Osteoblast (primary cell): ENCODE measurements around the gene CYP46A1. TPM values are rescaled to one million over a fixed set of nuclear protein-coding genes. Genes with fewer than 3 reads are reported as not detected.

Experiments
- DNase-seq: peaks from one replicate; pipeline ENCODE4 v3.0.0; 2011; ENCODE audit warnings: low spot score, mixed read lengths; ENCODE audit not compliant: insufficient read length; ENCODE audit errors: missing footprints
- H2AFZ ChIP-seq: 2 replicates; pipeline ENCODE4 v1.6.0; 2011; ENCODE audit warnings: mild to moderate bottlenecking, low read length
- H3K27ac ChIP-seq: 2 replicates; pipeline ENCODE4 v1.5.1; 2011; ENCODE audit warnings: mild to moderate bottlenecking, low read depth, low read length, moderate library complexity
- H3K27me3 ChIP-seq: 2 replicates; pipeline ENCODE4 v1.6.0; 2012; ENCODE audit warnings: mild to moderate bottlenecking, control low read depth, inconsistent platforms, low read length, moderate library complexity; ENCODE audit not compliant: insufficient read depth
- H3K36me3 ChIP-seq: 2 replicates; pipeline ENCODE4 v1.5.1; 2011; ENCODE audit warnings: mild to moderate bottlenecking, low read length, control low read depth, moderate library complexity; ENCODE audit not compliant: insufficient read depth
- H3K4me1 ChIP-seq: 2 replicates; pipeline ENCODE4 v1.5.1; 2011; ENCODE audit warnings: mild to moderate bottlenecking, low read length, control low read depth, moderate library complexity; ENCODE audit not compliant: insufficient read depth
- H3K4me2 ChIP-seq: 2 replicates; pipeline ENCODE4 v1.6.0; 2011; ENCODE audit warnings: mild to moderate bottlenecking, low read length; ENCODE audit not compliant: insufficient read depth
- H3K4me3 ChIP-seq: fragments of 200-600 bp; sonication (generic); 3 replicates; pipeline ENCODE4 v1.5.1; 2012; ENCODE audit warnings: mild to moderate bottlenecking, low read length, inconsistent platforms; ENCODE audit not compliant: insufficient read depth
- H3K79me2 ChIP-seq: 2 replicates; pipeline ENCODE4 v1.6.0; 2012; ENCODE audit warnings: mild to moderate bottlenecking, low read length, control low read depth, inconsistent platforms; ENCODE audit not compliant: insufficient read depth
- H3K9me3 ChIP-seq: 2 replicates; pipeline ENCODE4 v1.5.1; 2011; ENCODE audit warnings: low read depth, low read length, control low read depth
- H4K20me1 ChIP-seq: 2 replicates; pipeline ENCODE4 v1.6.0; 2012; ENCODE audit warnings: mild to moderate bottlenecking, low read length, control low read depth; ENCODE audit not compliant: insufficient read depth
- total RNA-seq: library from RNA; depleted of rRNA; stranded (reverse); fragments of >200 nt; gene quantifications from 2 replicates; pipeline ENCODE4 v1.2.3, GENCODE V29; 2012
- TF ChIP-seq, protein P1 (sequence below): IDR thresholded peaks from 2 replicates; pipeline ENCODE4 v1.5.1; 2011; ENCODE audit warnings: mild to moderate bottlenecking, low read depth, low read length, moderate library complexity; ENCODE audit errors: extremely low read depth

CYP46A1 gene
- total RNA-seq, 1 donor = 0.36 TPM

DNA sequence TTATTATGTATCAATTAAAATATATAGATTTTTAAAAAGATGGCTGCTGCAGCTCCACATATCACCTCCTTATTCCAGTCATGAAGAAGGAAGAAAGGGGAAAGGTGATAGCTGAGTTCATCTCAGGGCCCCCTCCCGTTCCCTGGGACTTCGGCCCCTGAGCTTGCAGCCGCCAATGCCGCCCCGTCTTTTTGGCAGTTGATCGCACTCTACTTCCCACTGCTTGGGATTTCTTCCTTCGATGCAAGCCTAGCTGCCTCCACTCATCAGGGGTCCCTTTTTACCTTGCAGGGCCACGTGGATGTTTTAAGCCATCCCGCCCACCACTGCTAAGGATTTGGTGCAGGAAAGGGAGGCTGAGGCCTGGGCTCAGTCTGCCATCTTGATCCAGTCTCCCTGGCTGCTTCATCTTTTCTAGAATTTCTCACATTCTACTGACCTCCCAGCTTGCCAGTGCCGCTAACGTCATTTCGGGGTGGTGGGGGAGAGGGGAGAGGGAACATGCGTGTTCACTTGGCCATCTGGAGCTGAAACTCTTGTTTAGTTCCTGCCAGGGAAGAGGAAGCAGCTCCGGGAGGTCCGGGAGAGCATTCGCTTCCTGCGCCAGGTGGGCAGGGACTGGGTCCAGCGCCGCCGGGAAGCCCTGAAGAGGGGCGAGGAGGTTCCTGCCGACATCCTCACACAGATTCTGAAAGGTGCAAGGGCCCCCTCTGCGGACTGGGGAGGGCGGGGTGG, 31.3 kb downstream of the CYP46A1 start:
- no peak overlapping the region for H2AFZ ChIP-seq
- no peaks in the 10 kb centered on the region for H4K20me1 ChIP-seq
- H3K4me1 ChIP-seq = no peaks in the 10 kb centered on the region
- no peak overlapping the region for H3K4me2 ChIP-seq
- H3K9me3 ChIP-seq = no peaks in the 10 kb centered on the region
- no peak overlapping the region for H3K4me3 ChIP-seq
- H3K36me3 ChIP-seq = no peaks in the 10 kb centered on the region
- no peak for DNase-seq
- peaks cover 9% of the 10 kb centered on the region for H3K27me3 ChIP-seq
- no peaks in the 10 kb centered on the region for H3K79me2 ChIP-seq
- TF ChIP-seq, protein P1, sequence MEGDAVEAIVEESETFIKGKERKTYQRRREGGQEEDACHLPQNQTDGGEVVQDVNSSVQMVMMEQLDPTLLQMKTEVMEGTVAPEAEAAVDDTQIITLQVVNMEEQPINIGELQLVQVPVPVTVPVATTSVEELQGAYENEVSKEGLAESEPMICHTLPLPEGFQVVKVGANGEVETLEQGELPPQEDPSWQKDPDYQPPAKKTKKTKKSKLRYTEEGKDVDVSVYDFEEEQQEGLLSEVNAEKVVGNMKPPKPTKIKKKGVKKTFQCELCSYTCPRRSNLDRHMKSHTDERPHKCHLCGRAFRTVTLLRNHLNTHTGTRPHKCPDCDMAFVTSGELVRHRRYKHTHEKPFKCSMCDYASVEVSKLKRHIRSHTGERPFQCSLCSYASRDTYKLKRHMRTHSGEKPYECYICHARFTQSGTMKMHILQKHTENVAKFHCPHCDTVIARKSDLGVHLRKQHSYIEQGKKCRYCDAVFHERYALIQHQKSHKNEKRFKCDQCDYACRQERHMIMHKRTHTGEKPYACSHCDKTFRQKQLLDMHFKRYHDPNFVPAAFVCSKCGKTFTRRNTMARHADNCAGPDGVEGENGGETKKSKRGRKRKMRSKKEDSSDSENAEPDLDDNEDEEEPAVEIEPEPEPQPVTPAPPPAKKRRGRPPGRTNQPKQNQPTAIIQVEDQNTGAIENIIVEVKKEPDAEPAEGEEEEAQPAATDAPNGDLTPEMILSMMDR = no peak
- no peak overlapping the region for H3K27ac ChIP-seq

DNA sequence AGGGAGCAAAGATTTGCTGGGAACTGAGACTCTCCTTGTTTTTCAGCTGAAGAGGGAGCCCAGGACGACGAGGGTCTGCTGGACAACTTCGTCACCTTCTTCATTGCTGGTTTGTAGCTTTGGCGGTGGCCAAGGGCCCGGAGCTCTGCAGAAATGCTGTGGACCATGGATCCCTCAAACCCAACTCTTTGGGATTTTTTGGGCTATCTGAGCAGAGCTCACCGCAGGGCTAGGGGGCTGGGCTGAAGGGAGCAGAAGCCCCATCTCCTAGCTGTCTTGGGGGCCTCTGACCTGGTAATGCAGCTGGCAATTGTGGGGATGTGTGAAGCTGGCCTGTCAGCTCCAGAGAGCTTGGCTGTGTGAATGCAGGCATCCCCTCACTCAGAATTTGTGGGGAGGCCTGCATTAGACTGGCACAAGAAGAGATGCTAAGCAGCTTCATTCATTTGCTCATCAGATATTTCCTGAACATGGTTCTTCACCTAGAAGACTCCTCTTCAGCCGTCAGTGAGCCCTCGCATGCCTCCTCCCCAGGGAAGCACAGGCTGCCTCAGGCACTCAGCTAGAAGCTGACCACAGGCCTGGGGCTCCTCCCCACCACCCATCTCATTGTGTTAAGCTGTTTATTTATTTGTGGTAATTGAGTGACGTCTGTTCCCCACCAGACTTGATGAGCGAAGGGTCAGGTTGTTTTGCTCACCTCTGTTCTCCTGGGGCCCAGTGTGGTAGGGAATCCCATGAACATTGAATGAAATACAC, 32.2 kb downstream of the CYP46A1 start:
- TF ChIP-seq, protein P1 = no peak
- no peak for DNase-seq

DNA sequence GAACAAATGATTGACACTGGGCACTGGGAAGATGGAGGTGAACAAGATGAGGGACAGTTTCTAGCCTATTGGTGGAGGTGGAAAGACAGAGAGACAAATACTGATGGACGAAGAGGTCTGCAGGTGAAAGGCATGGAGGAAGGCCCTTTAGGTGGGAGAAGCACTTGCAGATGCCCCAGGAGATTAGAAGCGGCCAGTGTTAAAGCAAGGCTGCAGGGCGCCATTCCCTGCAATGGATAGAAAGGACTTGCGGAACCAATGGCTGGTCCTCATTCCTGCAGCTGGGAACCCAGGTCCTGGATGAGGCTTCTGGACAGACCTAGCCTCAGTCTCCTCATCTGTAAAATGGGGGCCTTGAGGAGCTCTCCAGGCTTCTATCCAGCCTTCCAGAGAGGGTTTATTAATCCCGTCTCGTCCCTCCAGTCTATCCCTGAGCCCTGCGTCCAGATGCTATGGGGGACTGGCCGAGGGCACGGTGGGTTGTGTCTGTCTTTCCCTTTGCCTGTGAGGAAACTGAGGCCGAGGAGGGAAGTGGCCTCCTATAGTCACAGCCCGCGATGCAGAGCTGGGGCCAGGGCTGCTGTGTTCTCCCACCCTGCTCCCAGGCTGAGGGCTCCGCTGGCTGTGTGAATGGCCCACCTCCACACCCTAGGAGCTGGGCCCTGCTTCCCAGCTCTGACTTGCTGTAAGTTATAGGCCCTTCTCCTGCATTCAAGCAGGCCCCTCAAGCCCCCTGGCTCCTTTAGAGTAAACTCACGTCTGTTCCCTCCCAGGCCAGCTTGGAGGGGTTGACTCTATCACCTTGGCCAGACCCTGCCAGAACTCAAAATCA, 33.0 kb downstream of the CYP46A1 start:
- no peak overlapping the region for H3K4me2 ChIP-seq
- no peaks in the 10 kb centered on the region for H3K4me1 ChIP-seq
- H2AFZ ChIP-seq = no peak overlapping the region
- H3K79me2 ChIP-seq = no peaks in the 10 kb centered on the region
- DNase-seq = no peak
- H3K27me3 ChIP-seq = peaks cover 6% of the 10 kb centered on the region
- TF ChIP-seq, protein P1 = no peak
- H3K36me3 ChIP-seq = no peaks in the 10 kb centered on the region
- H3K27ac ChIP-seq = no peak overlapping the region
- H4K20me1 ChIP-seq = no peaks in the 10 kb centered on the region
- H3K9me3 ChIP-seq = no peaks in the 10 kb centered on the region
- no peak overlapping the region for H3K4me3 ChIP-seq

More for the DNA sequence above, 32.2 kb downstream of the CYP46A1 start:
- no peak overlapping the region for H3K4me3 ChIP-seq
- no peak overlapping the region for H3K4me2 ChIP-seq
- H3K79me2 ChIP-seq = no peaks in the 10 kb centered on the region
- H3K9me3 ChIP-seq = no peaks in the 10 kb centered on the region
- no peaks in the 10 kb centered on the region for H3K4me1 ChIP-seq
- no peak overlapping the region for H2AFZ ChIP-seq
- no peaks in the 10 kb centered on the region for H4K20me1 ChIP-seq
- H3K36me3 ChIP-seq = no peaks in the 10 kb centered on the region
- H3K27ac ChIP-seq = no peak overlapping the region
- H3K27me3 ChIP-seq = peaks cover 12% of the 10 kb centered on the region

DNA sequence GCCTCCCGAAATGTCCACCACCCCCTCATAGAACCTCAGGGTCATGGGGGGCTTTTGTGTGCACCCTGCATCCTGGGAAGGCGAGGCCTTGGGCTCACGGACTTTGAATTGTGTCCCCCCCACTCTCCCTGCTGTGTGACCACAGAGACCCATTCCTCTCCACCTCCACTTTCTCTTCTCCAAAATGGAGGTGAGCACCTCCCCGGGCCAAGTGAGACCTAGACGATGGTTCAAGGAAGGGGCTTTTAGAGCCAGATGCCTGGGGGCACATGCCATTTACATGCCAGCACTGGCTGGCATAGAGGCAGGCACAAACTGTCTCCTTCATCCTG, 33.5 kb downstream of the CYP46A1 start:
- Histone ChIP-seq H3K4me2 (no peak overlapping the region), H4K20me1 (no peaks in the 10 kb centered on the region), H2AFZ (no peak overlapping the region), H3K27me3 (peaks cover 4% of the 10 kb centered on the region), H3K4me1 (no peaks in the 10 kb centered on the region), H3K27ac (no peak overlapping the region), H3K9me3 (no peaks in the 10 kb centered on the region), H3K79me2 (no peaks in the 10 kb centered on the region), H3K36me3 (no peaks in the 10 kb centered on the region), H3K4me3 (no peak overlapping the region)
- TF ChIP-seq, protein P1 = no peak
- no peak for DNase-seq
